Measurements from ENCODE around the gene BRD3. TPM values are rescaled to one million over a fixed set of nuclear protein-coding genes. Genes with fewer than 3 reads are reported as not detected.
A peak's percentile ranks its signal among the peaks of the same experiment; 100 is the strongest.

Gene BRD3
- total RNA-seq, 4 donors from 2014 or later, result 17.6 to 52.9 (median 29.0) TPM

GRCh38 chr9:134037641-134038040 lies 30.2 kb downstream of the BRD3 start:
- H3K36me3 ChIP-seq, result peaks cover 92% of the 10 kb centered on the region
- WGBS, result 91% methylated on average over 2 of the region's 2 CpGs
- H3K4me1 ChIP-seq, result peaks cover 10% of the 10 kb centered on the region
- no peak for DNase-seq (ENCODE audit: low spot score in 2 of 2)
- H3K27ac ChIP-seq, result no peak overlapping the region
- H3K27me3 ChIP-seq, result no peaks in the 10 kb centered on the region
- TF ChIP-seq CTCF (IDR thresholded peaks at IDR 0.05) (no peak), EP300 (IDR thresholded peaks at IDR 0.05) (no peak), POLR2AphosphoS5 (IDR thresholded peaks at IDR 0.05) (no peak), POLR2A (IDR thresholded peaks at IDR 0.05) (no peak)
- no peaks in the 10 kb centered on the region for H3K9me3 ChIP-seq
- no peak overlapping the region for H3K4me3 ChIP-seq

GRCh38 chr9:134036130-134036529 lies 31.7 kb downstream of the BRD3 start:
- Histone ChIP-seq H3K36me3 (peaks cover 91% of the 10 kb centered on the region), H3K27me3 (no peaks in the 10 kb centered on the region), H3K27ac (no peak overlapping the region), H3K4me1 (peaks cover 5% of the 10 kb centered on the region), H3K9me3 (no peaks in the 10 kb centered on the region), H3K4me3 (no peak overlapping the region)
- peak in 1 of 2 donors; percentile 42 for DNase-seq (ENCODE audit: low spot score in 2 of 2)
- TF ChIP-seq POLR2A (IDR thresholded peaks at IDR 0.05) (no peak), EP300 (IDR thresholded peaks at IDR 0.05) (no peak), POLR2AphosphoS5 (IDR thresholded peaks at IDR 0.05) (no peak), CTCF (IDR thresholded peaks at IDR 0.05) (no peak)
- WGBS, result 93% methylated on average over 16 of the region's 16 CpGs

GRCh38 chr9:134035041-134036039 lies 32.5 kb downstream of the BRD3 start:
- 91% methylated on average over 11 of the region's 28 CpGs for WGBS
- peak in 1 of 2 donors; percentile 58 for DNase-seq (ENCODE audit: low spot score in 2 of 2)

GRCh38 chr9:134034215-134035040 lies 33.4 kb downstream of the BRD3 start:
- Histone ChIP-seq H3K36me3 (peaks cover 83% of the 10 kb centered on the region), H3K27me3 (no peaks in the 10 kb centered on the region), H3K27ac (no peak overlapping the region), H3K4me3 (no peak overlapping the region), H3K9me3 (no peaks in the 10 kb centered on the region), H3K4me1 (no peaks in the 10 kb centered on the region)
- 91% methylated on average over 19 of the region's 19 CpGs for WGBS
- TF ChIP-seq EP300 (IDR thresholded peaks at IDR 0.05) (no peak), POLR2A (IDR thresholded peaks at IDR 0.05) (no peak), POLR2AphosphoS5 (IDR thresholded peaks at IDR 0.05) (no peak), CTCF (IDR thresholded peaks at IDR 0.05) (no peak)
- DNase-seq (ENCODE audit: low spot score in 2 of 2), result peak in 1 of 2 donors; percentile 28

More at GRCh38 chr9:134035041-134036039, 32.5 kb downstream of the BRD3 start:
- Histone ChIP-seq H3K27me3 (no peaks in the 10 kb centered on the region), H3K9me3 (no peaks in the 10 kb centered on the region), H3K4me3 (no peak overlapping the region), H3K27ac (no peak overlapping the region), H3K36me3 (peaks cover 92% of the 10 kb centered on the region), H3K4me1 (no peaks in the 10 kb centered on the region)
- TF ChIP-seq CTCF (IDR thresholded peaks at IDR 0.05) (no peak), EP300 (IDR thresholded peaks at IDR 0.05) (no peak), POLR2A (IDR thresholded peaks at IDR 0.05) (no peak), POLR2AphosphoS5 (IDR thresholded peaks at IDR 0.05) (no peak)
